HG02981 (cell line): ENCODE results near the gene CTSF.
"Not testable (repeated sequence)": the region's sequence is repeated elsewhere in the genome, so short reads cannot be mapped to it uniquely, and the experiment has no call there.

Source experiments
- ATAC-seq: cut with Tn5 transposase; IDR thresholded peaks from one replicate; pipeline ENCODE4 v1.9.1; 2021; ENCODE audit warnings: mild to moderate bottlenecking, moderate library complexity; ENCODE audit not compliant: unreplicated experiment

The CTSF gene

DNA sequence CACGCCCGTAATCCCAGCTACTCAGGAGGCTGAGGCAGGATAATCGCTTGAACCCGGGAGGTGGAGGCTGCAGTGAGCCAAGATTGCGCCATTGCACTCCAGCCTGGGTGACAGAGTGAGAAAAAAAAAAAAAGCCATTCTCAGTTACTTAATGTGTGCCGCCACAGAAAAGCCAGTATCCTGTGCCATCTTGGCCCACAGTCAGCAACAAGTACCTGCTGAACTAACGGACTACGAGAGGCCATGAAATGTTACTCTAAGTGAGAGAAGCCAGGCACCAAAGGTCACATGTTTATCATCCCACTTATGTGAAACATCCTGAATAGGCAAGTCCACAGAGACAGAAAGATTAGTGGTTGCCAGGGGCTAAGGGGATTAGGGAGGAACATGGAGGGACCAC, 27.8 kb downstream of the CTSF start:
- not testable (repeated sequence) for ATAC-seq

- ATAC-seq, result no peak
Measured at GRCh38 chr11:66539870-66540213, 28.6 kb downstream of the CTSF start.

DNA sequence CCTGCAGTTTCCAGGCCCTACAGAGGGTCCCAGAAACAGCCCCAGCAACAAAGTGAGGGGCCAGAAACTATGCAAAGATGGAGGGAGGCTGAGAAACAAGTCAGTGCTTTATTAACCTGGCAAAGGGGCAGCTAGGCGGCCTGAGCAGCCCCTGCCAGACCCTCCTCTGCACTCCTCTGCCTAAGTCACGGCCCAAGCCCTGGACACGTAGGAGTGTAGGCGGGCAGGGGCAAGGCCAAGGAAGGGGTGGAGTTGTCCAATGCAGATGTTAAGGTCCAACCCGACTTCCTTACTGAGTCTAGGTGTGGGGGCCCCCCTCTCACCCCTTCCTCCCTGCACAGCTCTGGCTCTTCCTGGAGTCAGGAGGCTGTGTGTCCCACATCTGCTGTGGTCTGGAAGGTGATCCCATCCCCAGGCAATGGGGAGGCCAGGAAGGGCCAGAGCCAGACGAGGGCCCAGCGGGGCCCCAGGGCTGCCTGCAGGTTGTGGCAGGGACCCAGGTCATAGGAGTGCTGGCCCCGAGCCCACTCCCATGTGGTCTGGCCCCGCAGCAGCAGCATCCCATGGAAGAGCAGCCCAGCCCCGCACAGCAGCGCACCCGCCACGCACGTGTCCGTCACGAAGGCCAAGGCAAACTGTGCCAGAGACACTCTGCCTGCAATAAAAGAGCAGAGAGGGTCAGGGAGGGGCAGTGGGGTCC, 29.1 kb downstream of the CTSF start:
- no peak for ATAC-seq

DNA sequence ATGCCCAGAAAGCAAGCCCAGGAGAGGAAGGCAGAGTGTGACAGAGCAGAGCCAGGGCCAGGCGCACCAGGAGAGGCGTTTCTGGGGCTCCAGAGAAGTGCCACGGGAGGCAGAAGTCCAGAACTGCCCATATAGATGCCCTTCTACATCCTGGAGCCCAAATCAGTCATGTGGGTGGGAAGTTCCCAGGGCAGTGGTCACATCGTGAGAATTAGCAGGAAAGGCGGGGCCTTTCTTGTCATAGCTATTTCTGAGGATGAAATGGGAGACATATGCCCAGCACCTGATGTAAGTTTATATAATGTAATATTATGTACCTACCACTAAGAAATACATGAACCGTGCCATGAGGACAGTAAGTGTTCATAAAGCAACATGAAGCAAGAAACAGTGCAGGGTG, 35.6 kb downstream of the CTSF start:
- ATAC-seq, result no peak

DNA sequence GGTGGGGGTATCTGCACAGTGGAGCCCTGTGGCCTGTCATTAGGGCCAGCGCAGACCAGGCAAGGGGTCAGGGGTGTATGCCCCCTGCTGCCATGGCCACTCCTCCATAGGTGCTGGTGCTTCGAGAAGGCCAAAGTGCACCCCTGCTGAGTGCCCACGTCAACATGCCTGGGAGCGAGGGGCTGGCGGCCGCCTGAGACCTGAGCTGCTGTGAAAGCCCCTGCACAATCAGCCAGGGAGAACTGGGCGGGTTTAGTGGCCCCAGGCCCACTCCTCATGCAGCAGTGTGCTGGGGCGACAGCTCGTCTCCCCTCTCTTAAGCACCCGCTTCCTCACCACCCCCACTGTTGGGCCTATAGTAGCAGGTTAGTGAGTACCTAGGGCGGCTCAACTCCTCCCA, 36.6 kb downstream of the CTSF start:
- no peak for ATAC-seq

- no peak for ATAC-seq
Measured at GRCh38 chr11:66530927-66531709, 37.3 kb downstream of the CTSF start.

DNA sequence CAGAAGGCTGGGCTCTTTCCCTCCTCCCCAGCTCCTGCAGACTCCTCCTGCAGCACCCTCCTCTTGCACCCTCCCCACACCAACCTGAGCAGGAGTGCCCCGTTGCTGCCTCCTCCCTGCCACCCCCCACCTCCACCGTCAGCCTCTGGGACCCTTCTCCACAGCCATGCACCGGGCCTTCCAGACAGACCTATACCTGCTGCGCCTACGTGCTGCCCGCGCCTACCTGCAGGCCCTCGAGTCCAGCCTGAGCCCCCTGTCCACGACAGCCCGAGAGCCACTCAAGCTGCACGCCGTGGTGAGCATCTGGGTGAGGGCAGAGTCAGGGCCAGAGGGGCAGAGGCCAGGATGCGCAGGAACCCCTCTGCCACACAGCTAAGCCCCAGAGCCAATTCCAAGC, 38.8 kb downstream of the CTSF start:
- no peak for ATAC-seq

DNA sequence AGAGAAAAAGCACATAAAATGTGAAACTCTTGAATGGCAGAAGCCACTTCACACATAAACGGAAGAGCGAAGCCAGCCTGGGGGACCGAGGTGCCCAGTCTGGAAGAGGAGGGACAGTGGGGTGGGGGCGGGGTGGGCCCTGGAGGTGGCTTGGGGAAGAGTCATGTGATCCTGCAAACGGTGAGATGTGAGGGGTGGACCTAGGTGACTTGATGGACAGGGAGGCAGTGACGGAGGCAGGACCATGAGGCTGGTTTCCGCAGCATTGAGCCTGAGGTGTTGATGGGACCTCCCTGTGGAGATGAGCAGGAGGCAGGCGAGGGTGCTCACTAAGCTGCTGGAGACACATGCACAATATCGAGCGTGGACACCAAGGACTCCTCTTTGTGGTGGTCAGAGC, 39.3 kb downstream of the CTSF start:
- no peak for ATAC-seq

DNA sequence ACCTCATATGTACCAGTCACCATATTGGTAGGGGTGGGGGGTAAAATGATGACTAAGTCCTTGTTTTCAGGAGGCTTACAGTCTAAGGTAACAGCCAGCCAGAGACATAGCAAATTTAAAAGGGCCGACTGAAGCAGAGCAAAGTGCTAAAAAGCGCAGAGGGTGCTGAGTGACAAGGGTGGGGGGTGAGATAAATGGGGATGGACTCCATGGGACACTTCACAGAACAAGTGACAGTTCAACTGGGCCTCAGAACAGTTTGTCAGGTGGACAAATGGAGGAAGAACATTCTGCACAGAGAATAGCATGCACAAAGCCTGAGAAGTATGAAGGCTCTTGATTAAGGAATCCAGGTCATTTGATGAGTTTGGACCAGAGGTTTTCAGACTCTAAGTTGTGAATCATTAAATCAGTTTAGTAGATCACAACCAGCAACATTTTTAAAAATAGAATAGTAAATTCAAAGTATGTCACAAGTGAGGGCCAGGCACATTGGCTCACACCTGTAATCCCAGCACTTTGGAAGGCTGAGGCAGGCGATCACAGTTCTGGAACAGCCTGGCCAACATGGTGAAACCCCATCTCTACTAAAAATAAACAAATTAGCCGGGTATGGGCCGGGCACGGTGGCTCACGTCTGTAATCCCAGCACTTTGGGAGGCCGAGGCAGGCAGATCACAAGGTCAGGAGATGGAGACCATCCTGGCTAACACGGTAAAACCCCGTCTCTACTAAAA, 43.9 kb downstream of the CTSF start:
- ATAC-seq, result no peak

DNA sequence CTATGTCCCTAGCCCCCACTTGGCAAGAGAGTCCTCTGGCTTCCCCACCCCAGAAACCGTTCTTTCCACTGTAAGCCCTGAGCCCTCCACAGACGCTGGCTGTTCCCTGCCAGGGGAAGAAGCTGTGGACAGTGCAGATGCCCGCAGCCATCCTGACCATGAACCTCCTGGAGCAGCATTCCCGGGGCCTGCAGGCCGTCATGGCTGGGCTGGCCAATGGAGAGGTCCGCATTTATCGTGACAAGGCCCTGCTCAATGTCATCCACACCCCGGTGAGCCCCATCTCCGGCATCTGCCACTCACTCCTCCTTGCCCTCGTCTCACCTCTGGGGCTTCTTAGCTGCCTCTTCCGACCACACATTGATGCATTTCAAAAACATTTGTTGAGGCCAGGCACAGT, 44.8 kb downstream of the CTSF start:
- no peak for ATAC-seq
